Muscle layer of colon (tissue), 2 donors: ENCODE data around the gene UGT1A5.

Source experiments
- H3K27ac ChIP-seq: one replicate; pipeline ENCODE4 v1.7.0; 2013; ENCODE audit warnings: low read depth, mild to moderate bottlenecking, low read length, moderate library complexity
- H3K27me3 ChIP-seq, 2 donors: one replicate each; pipeline ENCODE4 v1.7.0; 2013; ENCODE audit warnings: low read length in 2 of 2, mild to moderate bottlenecking in 2 of 2; ENCODE audit not compliant: insufficient read depth in 2 of 2, control insufficient read depth in 1 of 2
- H3K36me3 ChIP-seq: one replicate; pipeline ENCODE4 v1.7.0; 2013; ENCODE audit warnings: mild to moderate bottlenecking, low read length; ENCODE audit not compliant: insufficient read depth
- H3K4me1 ChIP-seq: one replicate; pipeline ENCODE4 v1.7.0; 2013; ENCODE audit warnings: mild to moderate bottlenecking, low read length; ENCODE audit not compliant: insufficient read depth
- H3K4me3 ChIP-seq, 2 donors: one replicate each; pipeline ENCODE4 v1.7.0; 2013; ENCODE audit warnings: low read length in 2 of 2, low read depth in 1 of 2, mild to moderate bottlenecking in 1 of 2, moderate library complexity in 1 of 2
- H3K9ac ChIP-seq: one replicate; pipeline ENCODE4 v1.7.0; 2013; ENCODE audit warnings: low read length
- H3K9me3 ChIP-seq: one replicate; pipeline ENCODE4 v1.7.0; 2013; ENCODE audit warnings: mild to moderate bottlenecking, low read length
- donor health status: abdominal sarcoma.
- donor health status: Adenocarcinoma of cecum.

UGT1A5 gene

DNA sequence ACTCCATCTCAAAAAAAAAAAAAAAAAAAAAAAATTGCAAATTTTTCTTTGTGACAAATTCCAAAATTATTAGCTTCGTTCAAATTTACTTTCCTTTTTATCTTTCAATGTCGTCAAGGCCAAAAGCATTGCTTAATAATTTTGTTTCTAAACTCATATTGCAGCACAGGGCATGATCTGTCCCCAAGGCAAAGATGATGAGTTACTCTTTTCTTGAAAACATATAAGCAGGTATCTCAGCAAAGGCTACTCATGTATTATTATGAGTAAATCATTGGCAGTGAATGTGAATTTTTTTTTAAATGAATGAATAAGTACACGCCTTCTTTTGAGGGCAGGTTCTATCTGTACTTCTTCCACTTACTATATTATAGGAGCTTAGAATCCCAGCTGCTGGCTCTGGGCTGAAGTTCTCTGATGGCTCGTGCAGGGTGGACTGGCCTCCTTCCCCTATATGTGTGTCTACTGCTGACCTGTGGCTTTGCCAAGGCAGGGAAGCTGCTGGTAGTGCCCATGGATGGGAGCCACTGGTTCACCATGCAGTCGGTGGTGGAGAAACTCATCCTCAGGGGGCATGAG lies 31.1 kb upstream of the UGT1A5 start, which contains the start of gene UGT1A7:
UGT1A7 (plus strand) TSS at position 381 of the 579 bp plus-strand sequence; CDS start at position 418, 37 bp downstream.
- Histone ChIP-seq H3K9ac (no peak within 1 kb of the TSS), H3K9me3 (no peaks in the 10 kb centered on the region), H3K27ac (no peak within 1 kb of the TSS), H3K4me1 (no peaks in the 10 kb centered on the region), H3K27me3 (no peaks in the 10 kb centered on the region), H3K4me3 (no peak within 1 kb of the TSS), H3K36me3 (no peaks in the 10 kb centered on the region)

GRCh38 chr2:233684640-233685039 lies 28.1 kb upstream of the UGT1A5 start:
- Histone ChIP-seq H3K9ac (no peak overlapping the region), H3K36me3 (no peaks in the 10 kb centered on the region), H3K4me1 (no peaks in the 10 kb centered on the region), H3K9me3 (no peaks in the 10 kb centered on the region), H3K27me3 (no peaks in the 10 kb centered on the region), H3K27ac (no peak overlapping the region), H3K4me3 (no peak overlapping the region)

- Histone ChIP-seq H3K4me1 (no peaks in the 10 kb centered on the region), H3K4me3 (no peak overlapping the region), H3K27me3 (no peaks in the 10 kb centered on the region), H3K9ac (no peak overlapping the region), H3K36me3 (no peaks in the 10 kb centered on the region), H3K27ac (no peak overlapping the region), H3K9me3 (no peaks in the 10 kb centered on the region)
These were observed 25.8 kb upstream of the UGT1A5 start for GRCh38 chr2:233686928-233687327.

- Histone ChIP-seq H3K4me1 (no peaks in the 10 kb centered on the region), H3K27me3 (no peaks in the 10 kb centered on the region), H3K27ac (no peak overlapping the region), H3K4me3 (no peak overlapping the region), H3K9ac (no peak overlapping the region), H3K9me3 (no peaks in the 10 kb centered on the region), H3K36me3 (no peaks in the 10 kb centered on the region)
These were observed 24.4 kb upstream of the UGT1A5 start for GRCh38 chr2:233688341-233688740.

DNA sequence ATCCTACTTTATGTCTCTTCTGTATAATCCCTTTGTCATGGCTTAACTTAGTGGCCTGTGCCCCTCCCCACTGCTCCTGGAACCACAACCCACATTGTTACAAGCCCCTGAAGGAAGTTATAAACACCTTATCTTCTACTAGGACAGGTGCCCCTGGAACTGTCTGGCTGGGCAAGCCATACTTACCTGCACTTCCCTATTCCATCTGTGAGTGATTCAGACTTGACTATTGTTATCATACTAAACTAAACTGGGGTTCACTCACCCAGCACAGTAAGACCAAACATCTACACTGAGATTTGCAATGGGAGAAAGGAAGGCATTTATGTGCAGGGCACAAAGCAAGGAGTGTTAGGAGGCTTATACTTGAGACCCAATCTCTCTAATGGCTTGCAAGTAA lies 23.7 kb upstream of the UGT1A5 start:
- no peaks in the 10 kb centered on the region for H3K4me1 ChIP-seq
- no peak overlapping the region for H3K27ac ChIP-seq
- no peaks in the 10 kb centered on the region for H3K27me3 ChIP-seq
- H3K4me3 ChIP-seq: no peak overlapping the region
- H3K36me3 ChIP-seq: no peaks in the 10 kb centered on the region
- H3K9me3 ChIP-seq: no peaks in the 10 kb centered on the region
- no peak overlapping the region for H3K9ac ChIP-seq

DNA sequence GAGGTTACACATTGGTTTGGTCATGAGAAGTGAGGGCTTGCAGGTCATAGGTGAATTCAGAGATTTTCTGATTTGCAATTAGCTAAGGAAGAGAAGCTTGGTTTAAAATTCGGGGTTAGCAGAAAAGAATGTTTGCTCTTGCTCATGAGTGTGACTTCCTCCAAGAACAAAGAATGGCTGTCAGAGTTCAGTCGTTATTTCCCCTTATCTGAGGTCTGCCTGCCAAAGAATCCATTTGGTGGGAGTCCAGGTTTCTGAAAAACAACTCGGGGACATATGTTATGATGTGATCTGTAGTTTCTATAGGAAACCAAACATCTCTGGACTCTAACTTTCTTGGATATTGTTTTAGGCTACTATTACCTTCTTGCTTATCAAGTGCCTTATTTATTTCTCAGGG lies 23.2 kb upstream of the UGT1A5 start:
- H3K4me3 ChIP-seq: no peak overlapping the region
- no peak overlapping the region for H3K27ac ChIP-seq
- H3K4me1 ChIP-seq: no peaks in the 10 kb centered on the region
- H3K9me3 ChIP-seq: no peaks in the 10 kb centered on the region
- no peak overlapping the region for H3K9ac ChIP-seq
- H3K27me3 ChIP-seq: no peaks in the 10 kb centered on the region
- H3K36me3 ChIP-seq: no peaks in the 10 kb centered on the region

DNA sequence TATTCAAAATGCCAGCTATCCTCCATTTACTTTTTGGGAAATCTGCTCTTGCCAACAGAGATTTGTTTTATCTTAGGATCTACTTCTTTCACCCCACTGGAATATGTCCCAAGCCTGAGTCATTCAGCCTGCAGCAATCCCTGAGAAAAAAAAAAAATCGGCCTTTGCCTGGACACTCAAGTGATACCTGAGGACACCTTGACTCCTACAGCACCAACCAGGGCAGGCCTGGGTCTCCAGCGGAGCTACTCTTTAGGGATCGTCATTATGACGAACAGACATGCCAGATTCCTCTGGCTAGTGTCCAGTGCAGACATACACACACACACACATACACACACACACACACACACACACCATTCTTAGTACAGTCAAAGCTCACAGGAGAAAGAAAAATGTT lies 22.3 kb upstream of the UGT1A5 start:
- Histone ChIP-seq H3K9ac (no peak overlapping the region), H3K4me3 (no peak overlapping the region), H3K36me3 (no peaks in the 10 kb centered on the region), H3K4me1 (no peaks in the 10 kb centered on the region), H3K9me3 (no peaks in the 10 kb centered on the region), H3K27ac (no peak overlapping the region), H3K27me3 (no peaks in the 10 kb centered on the region)

GRCh38 chr2:233691443-233692433 lies 21.0 kb upstream of the UGT1A5 start:
- Histone ChIP-seq H3K27ac (no peak overlapping the region), H3K4me3 (no peak overlapping the region), H3K27me3 (no peaks in the 10 kb centered on the region), H3K4me1 (no peaks in the 10 kb centered on the region), H3K9me3 (no peaks in the 10 kb centered on the region), H3K36me3 (no peaks in the 10 kb centered on the region), H3K9ac (no peak overlapping the region)

DNA sequence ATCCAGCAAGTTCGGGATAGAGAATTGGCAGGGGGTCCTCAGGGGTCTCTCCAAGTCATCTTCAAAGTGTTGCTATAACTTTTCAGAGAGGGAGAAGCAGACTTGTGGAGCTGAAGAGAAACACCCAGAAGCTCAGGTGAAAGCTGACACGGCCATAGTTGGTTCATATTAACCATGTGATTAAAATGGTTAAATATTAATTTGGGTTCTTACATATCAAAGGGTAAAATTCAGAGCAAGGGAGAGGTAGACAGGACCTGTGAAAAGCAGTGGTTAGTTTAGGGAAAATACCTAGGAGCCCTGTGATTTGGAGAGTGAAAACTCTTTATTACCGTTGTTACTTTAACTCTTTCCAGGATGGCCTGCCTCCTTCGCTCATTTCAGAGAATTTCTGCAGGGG lies 20.1 kb upstream of the UGT1A5 start, which contains the start of gene UGT1A6:
UGT1A6 (plus strand) TSS at position 243 of the 400 bp plus-strand sequence; CDS start at position 358, 115 bp downstream.
- Histone ChIP-seq H3K27ac (no peak within 1 kb of the TSS), H3K36me3 (no peaks in the 10 kb centered on the region), H3K9ac (no peak within 1 kb of the TSS), H3K9me3 (no peaks in the 10 kb centered on the region), H3K4me1 (no peaks in the 10 kb centered on the region), H3K4me3 (no peak within 1 kb of the TSS), H3K27me3 (no peaks in the 10 kb centered on the region)

- H3K4me1 ChIP-seq: no peaks in the 10 kb centered on the region
- H3K9me3 ChIP-seq: no peaks in the 10 kb centered on the region
- H3K36me3 ChIP-seq: no peaks in the 10 kb centered on the region
- H3K27me3 ChIP-seq: no peaks in the 10 kb centered on the region
- no peak overlapping the region for H3K27ac ChIP-seq
- no peak overlapping the region for H3K9ac ChIP-seq
- H3K4me3 ChIP-seq: no peak overlapping the region
These were observed 18.7 kb upstream of the UGT1A5 start for GRCh38 chr2:233693963-233694362.

- no peaks in the 10 kb centered on the region for H3K4me1 ChIP-seq
- no peaks in the 10 kb centered on the region for H3K27me3 ChIP-seq
- no peaks in the 10 kb centered on the region for H3K9me3 ChIP-seq
- H3K36me3 ChIP-seq: no peaks in the 10 kb centered on the region
- H3K4me3 ChIP-seq: no peak overlapping the region
- no peak overlapping the region for H3K27ac ChIP-seq
- H3K9ac ChIP-seq: no peak overlapping the region
These were observed 14.0 kb upstream of the UGT1A5 start for GRCh38 chr2:233698740-233699139.
